ENCODE data around the gene TRAP1.
"Not testable (repeated sequence)": the region's sequence is repeated elsewhere in the genome, so short reads cannot be mapped to it uniquely, and the experiment has no call there.

The TRAP1 gene

DNA sequence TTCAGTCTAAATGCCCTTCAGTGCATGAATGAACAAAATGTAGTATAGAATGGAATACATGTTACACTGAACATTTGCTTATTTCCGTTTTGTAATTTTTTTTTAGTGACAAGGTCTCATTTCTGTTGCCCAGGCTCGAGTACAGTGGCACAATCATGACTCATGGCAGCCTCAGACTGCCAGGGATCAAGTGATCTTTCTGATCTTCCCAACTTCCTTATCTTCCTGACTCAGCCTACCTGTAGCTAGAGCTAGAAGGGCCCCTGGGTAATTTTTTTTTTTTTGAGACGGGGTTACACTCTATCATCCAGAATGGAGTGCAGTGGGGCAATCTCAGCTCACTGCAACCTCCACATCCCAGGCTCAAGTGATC lies 98.6 kb downstream of the TRAP1 start:
- no peak for DNase-seq (ENCODE audit: low read depth in 2 of 2, low spot score in 1 of 2)

DNA sequence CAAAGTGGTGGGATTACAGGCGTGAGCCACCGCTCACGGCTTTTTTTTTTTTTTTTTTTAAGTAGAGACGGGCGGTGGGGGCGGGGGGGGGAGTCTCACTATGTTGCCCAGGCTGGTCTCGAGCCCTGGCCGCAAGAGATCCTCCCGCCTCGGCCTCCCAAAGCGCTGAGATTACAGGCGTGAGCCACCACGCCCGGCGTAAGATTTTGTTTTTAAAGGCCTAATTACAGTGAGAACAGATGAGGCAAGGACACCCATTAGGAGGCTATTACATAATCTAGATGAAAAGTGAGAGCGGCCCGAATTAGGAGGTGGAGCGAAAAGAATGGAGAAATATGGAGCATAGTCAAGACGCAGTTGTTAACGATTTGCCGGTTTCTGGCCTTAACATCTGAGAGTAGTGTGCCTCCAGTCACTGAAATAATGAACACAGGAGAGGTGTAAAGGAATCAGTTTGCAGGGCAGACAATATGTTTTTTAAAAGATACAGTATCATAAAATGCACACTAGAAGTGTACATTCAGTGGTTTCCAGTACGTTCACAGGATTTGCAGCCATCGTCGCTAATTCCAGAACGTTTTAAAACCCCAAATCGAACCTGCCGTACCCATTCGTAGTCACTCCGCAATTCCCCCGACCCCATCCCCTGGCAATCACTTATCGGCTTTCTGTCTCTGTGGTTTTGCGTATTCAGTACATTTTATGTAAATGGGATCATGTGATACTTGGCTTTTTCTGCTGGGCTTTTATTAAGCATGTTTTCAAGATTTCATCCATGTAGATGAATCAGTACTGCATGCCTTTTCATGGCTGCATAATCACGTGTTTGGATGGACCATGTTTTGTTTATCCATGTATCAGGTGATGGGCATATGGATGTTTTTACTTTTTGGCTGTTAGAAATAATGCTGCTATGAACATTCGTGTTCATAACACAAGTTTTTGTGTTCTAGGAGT lies 104.5 kb downstream of the TRAP1 start:
- no peak for DNase-seq (ENCODE audit: low read depth in 2 of 2, low spot score in 1 of 2)

DNA sequence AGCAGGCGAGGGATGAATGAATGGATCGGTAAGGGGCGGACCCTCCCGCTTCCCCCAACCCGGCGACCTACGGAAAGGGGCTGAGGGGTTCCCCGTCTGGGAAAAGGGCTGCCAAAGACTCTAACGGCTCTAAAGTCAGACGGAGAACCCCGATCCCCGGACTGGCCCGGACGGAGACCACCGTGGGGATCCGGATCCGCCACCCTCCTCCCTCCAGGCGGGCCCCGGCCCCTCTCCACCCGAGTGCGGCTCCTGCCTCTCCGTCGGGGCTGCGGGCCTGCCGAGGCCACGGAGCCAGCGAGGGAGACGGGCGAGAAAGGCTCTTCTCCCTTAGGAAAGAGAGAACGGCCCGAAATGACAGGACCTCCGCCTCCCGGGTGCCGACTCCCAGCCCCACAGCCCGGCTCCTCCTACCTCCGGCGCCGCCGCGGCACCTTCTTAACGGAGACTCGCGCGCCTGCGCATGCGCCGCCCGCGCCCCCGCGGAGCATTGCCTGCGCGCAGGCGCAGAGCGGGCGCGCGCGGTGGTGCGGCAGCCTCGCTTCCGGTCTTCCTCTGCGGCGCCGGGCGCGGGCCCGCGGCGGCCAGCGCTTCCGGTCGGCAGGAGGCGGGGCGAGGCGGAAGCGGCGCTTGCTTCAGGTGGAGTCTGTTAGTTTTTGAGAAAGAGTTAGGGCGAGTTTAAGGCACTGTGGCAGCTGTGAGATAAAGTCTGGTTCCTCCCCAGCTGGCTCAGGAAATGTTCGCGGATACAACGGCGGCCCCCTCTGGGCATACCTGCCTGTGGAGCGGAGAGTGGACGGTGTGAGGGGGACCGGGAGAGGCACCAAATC lies 106.0 kb downstream of the TRAP1 start, which contains the start of gene SLX4:
Gene SLX4 (minus strand): TSS at position 461 of the 830 bp plus-strand sequence. CDS start 2,642 bp downstream, outside the sequence.
- peak; percentile 75 to 84 for DNase-seq (ENCODE audit: low read depth in 2 of 2, low spot score in 1 of 2)

- DNase-seq (ENCODE audit: low read depth in 2 of 2, low spot score in 1 of 2) = no peak
Observed at GRCh38 chr16:3610698-3611145, 106.6 kb downstream of the TRAP1 start.

- no peak for DNase-seq (ENCODE audit: low read depth in 2 of 2, low spot score in 1 of 2)
Observed at GRCh38 chr16:3609895-3610697, 107.2 kb downstream of the TRAP1 start.

DNA sequence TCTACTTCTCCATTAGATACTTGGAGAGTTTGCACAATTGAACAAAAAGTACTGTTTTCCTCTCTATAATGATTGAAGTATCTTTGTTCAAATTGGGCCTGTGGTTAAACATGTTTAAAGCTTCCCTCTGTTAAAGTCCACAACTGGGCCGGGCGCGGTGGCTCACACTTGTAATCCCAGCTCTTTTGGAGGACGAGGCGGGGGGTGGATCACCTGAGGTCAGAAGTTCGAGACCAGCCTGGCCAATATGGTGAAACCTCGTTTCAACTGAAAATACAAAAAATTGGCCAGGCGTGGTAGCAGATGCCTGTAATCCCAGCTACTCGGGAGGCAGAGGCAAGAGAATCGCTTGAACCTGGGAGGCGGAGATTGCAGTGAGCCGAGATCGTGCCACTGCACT lies 108.3 kb downstream of the TRAP1 start:
- not testable (repeated sequence) for DNase-seq (ENCODE audit: low read depth in 2 of 2, low spot score in 1 of 2)

GRCh38 chr16:3608069-3608468 lies 109.3 kb downstream of the TRAP1 start:
- DNase-seq (ENCODE audit: low read depth in 2 of 2, low spot score in 1 of 2) = no peak
